SK-N-MC (cell line): ENCODE measurements around the gene MADD.

ENCODE experiments used
- EZH2 ChIP-seq: fragments of 200-600 bp; sonication (generic); IDR thresholded peaks from one replicate; pipeline ENCODE4 v1.6.1; 2017; ENCODE audit warnings: antibody characterized with exemption
- POLR2AphosphoS5 ChIP-seq: IDR thresholded peaks from 2 replicates; pipeline ENCODE4 v1.6.1; 2012; ENCODE audit warnings: mild to moderate bottlenecking, low read depth, low read length, borderline replicate concordance

GRCh38 chr11:47272706-47273105 lies 2.8 kb downstream of the MADD start:
- no peak for TF ChIP-seq EZH2
- no peak for TF ChIP-seq POLR2AphosphoS5
